WI38 (cell line): ENCODE data around the gene KIF18A.

ENCODE experiments used
- H3K4me3 ChIP-seq: 2 replicates; pipeline ENCODE4 v1.5.1; 2011; ENCODE audit warnings: low read depth, mild to moderate bottlenecking, control low read depth, low read length
- TF ChIP-seq, protein P1 (sequence below): IDR thresholded peaks from 2 replicates; pipeline ENCODE4 v1.5.1; 2012; ENCODE audit warnings: low read depth, mild to moderate bottlenecking, control low read depth, low read length

Gene KIF18A

DNA sequence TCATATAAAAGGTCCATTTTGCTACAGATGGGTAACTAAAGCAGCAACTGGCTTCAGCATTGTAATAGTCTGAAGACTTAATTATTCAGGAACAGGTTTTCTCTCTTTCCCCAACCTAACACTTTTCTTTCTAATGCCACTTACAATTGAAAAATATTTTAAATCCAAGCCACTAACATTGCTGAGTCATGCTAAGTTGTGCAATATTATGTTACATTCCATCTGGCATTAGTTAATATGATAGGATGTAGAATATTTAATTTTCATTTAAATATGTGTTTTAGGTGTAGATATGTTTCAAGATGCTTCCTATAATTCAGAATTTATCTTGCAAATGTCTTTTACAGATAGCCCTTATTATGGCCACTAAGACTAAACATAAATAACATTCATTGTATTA lies 98.6 kb downstream of the KIF18A start:
- TF ChIP-seq, protein P1, sequence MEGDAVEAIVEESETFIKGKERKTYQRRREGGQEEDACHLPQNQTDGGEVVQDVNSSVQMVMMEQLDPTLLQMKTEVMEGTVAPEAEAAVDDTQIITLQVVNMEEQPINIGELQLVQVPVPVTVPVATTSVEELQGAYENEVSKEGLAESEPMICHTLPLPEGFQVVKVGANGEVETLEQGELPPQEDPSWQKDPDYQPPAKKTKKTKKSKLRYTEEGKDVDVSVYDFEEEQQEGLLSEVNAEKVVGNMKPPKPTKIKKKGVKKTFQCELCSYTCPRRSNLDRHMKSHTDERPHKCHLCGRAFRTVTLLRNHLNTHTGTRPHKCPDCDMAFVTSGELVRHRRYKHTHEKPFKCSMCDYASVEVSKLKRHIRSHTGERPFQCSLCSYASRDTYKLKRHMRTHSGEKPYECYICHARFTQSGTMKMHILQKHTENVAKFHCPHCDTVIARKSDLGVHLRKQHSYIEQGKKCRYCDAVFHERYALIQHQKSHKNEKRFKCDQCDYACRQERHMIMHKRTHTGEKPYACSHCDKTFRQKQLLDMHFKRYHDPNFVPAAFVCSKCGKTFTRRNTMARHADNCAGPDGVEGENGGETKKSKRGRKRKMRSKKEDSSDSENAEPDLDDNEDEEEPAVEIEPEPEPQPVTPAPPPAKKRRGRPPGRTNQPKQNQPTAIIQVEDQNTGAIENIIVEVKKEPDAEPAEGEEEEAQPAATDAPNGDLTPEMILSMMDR, result no peak
- no peak overlapping the region for H3K4me3 ChIP-seq

DNA sequence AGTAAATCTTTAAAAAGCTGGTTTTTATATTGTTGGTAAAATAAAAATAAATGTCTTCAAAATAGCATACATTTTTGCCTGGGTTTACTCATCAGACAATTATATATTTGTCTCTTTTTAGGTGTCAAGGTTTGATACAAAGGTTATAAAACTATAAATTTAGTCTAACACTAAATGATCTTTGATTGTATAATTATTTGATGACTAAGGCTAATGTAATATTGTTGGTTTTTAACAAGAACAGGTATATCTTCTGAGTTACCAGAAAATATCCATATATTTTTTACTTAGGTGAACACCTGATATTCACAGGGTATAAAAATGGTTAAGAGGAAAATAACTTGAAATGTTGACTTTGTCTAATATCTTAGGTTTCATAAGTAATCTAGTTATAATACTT lies 104.3 kb downstream of the KIF18A start:
- no peak overlapping the region for H3K4me3 ChIP-seq
- TF ChIP-seq, protein P1, result no peak

DNA sequence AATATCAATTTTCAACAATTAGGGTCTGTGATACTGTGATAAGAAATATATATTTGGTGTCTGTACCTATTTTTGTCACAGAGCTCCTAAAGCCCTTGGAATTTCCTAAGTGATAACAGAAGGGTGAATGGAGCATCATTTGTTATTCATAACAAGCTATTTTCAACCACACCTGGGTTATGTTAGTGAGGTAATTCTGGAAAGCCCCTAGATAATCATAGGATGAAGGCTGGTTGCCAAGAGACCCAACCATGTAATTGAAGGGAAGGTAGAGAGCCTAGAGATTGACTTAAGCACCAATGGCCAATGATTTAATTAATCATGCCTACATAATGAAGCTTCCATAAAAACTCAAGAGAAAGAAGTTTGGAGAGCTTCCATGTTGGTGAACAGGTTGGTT lies 109.4 kb downstream of the KIF18A start:
- TF ChIP-seq, protein P1, result no peak
- H3K4me3 ChIP-seq, result no peak overlapping the region

DNA sequence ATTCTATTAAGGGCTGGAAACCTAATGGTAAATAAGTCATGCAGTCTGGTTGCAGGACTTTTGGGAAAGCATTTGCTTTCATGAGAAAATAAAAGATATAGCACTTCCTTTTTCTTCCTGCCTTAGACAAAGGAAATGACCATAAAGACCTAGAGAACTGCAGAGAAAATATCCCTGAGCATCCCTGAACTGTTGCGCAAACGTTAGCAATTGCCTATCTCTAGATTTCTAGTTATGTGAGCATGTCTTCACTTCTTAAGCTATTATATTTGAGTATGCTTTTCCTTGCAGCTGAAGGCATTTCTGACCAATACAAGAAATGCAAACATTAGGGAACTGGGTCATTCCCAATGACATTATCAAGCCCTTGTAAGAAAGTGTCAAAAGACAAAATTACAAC lies 110.6 kb downstream of the KIF18A start:
- TF ChIP-seq, protein P1, result no peak
- H3K4me3 ChIP-seq, result no peak overlapping the region

DNA sequence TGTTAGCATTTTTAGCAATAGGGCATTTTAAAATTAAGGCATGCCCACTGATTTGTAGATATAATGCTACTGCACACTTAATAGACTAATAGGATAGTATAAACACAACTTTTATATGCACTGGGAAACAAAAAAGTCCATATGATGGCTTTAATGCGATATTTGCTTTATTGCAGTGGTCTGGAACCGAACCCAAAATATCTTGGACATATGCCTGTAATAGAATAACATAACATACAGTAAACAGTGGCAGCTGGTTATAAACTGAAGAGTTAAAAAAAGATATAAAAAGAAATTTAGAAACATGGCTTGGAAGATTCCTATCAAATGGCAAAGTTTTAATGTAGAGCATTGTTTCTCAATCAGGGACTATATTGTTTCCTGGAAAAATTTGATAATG lies 111.9 kb downstream of the KIF18A start:
- TF ChIP-seq, protein P1, result no peak
- H3K4me3 ChIP-seq, result no peak overlapping the region

DNA sequence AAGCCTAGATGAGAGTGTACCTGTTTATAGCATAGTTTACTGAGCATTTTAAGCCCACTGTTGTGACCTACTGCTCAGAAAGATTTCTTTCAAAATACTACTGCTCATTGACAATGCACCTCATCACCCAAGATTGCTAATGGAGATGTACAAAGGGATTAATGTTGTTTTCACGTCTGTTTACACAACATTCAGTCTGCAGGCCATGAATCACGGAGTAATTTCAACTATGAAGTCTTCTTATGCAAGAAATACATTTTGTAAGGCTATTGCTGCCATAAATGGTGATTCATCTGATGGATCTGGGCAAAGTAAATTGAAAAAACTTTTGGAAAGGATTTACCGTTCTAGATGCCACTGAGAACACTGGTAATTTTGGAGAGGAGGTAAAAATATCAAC lies 112.9 kb downstream of the KIF18A start:
- TF ChIP-seq, protein P1, result no peak
- H3K4me3 ChIP-seq, result no peak overlapping the region

DNA sequence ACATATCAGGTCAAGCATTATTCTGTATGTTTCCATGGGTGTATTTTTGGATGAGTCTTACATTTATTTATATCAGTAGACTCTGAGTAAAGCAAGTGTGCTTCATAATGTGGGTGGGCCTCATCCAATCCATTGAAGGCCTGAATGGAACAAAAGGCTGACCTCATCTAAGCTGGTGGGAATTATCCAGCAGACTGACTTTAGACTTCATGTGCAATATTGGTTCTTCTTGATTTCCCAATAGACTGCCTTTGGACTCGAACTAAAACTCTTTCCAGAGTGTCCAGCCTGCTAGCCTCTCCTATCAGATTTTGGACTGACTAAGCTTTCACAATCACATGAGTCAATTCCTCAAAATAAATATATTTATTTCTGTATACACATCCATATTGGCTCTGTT lies 116.2 kb downstream of the KIF18A start:
- no peak overlapping the region for H3K4me3 ChIP-seq
- TF ChIP-seq, protein P1, result no peak
